HG03354 (cell line): ENCODE measurements around the gene FAM180B.
"Not testable (repeated sequence)": the region's sequence is repeated elsewhere in the genome, so short reads cannot be mapped to it uniquely, and the experiment has no call there.

Experiments used
- ATAC-seq: cut with Tn5 transposase; IDR thresholded peaks from one replicate; pipeline ENCODE4 v1.9.1; 2021; ENCODE audit warnings: mild to moderate bottlenecking; ENCODE audit not compliant: unreplicated experiment, poor library complexity, severe bottlenecking

FAM180B gene, protein sequence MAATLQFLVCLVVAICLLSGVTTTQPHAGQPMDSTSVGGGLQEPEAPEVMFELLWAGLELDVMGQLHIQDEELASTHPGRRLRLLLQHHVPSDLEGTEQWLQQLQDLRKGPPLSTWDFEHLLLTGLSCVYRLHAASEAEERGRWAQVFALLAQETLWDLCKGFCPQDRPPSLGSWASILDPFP

DNA sequence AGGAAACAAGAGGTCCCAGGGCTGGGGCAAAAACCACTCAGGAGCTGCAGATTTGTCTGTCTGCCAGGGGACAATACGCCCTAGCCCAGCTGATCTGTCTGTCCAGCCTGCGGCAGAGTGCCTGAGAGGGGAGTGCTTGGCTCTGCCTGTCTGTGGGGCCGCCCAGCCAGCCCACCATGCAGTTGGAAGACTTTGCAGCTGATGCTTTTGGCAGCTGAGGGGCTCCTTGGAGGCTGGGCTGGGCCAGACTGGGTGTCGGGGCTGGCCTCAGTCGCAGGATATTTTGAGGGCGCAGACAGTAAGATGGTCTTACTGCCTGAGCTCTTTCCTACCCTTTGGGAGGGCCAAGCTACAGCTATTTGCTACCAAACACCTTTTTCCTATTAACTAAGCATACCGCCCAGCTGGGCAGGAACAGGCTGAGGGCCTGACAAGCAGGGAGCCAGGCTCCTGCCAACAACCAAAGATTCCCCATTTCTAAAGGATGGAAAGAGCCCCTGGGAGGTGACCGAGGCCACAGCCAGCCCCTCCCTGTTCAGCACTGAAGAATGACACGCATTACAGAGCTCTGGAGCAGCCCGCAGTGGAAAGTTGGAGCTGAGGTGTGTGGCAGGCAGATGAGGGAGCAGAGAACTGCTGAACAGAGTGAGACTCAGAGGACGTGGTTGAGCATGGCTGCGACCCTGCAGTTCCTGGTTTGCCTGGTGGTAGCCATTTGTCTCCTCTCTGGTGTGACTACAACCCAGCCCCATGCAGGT is at the start of gene FAM180B:
TSS of gene FAM180B (plus strand) at position 581 of the 758 bp plus-strand sequence. CDS start at position 672, 91 bp downstream.
- no peak for ATAC-seq

DNA sequence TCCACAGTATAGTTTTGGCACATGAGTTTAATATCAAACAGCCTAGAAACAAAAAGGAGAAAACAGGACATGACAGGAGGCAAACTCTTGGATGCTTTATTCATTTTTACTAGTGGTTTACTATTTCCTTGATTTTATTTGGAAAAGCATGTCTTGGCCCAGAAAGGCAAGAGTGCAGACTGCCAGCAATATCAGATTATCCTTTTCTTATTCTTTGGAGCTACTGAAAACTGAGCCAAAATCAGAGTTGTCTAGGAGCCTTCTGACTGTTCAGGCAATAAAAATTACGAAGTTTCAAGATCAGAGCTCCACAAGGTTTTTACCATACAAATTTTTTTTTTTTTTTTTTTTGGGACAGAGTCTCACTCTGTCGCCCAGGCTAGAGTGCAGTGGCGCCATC is 49.6 kb upstream of the FAM180B start:
- ATAC-seq, result no peak

GRCh38 chr11:47538741-47539565 is 47.5 kb upstream of the FAM180B start:
- ATAC-seq, result no peak

DNA sequence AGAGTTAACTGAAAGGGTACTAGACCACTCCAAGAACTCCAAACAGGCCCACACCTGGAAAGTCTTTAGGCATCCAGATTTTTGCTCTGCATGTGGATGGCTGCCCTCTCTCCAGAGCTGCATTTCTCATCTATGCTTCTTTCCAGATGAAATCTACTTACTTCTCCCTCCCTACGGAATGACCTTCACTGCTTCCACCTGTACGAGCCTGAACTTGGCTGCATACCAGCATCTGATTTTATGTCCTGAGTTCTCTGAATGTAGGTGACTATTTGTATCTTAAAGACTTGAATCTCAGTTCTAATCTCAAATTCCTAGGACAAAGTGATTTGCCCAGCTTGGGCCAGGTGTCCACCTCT is 46.8 kb upstream of the FAM180B start:
- ATAC-seq, result no peak

DNA sequence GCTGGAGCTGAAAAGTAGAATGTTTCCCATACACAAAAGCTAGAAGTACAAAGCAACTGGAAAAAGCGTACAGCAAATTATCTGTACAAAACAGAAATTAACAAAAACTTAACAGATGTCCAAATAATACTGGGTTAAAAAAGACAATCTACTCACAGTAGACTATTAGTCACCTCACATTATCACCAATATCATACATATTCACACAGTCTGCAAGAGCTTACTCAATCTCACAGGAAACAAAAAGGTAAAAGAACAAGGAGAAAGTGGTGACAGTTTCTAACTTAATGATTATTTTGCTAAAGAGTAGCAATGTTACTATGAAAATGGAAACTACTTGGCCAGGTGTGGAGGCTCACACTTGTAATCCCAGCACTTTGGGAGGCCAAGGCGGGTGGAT is 45.4 kb upstream of the FAM180B start:
- no peak for ATAC-seq

GRCh38 chr11:47545298-47545697 is 41.2 kb upstream of the FAM180B start:
- no peak for ATAC-seq

DNA sequence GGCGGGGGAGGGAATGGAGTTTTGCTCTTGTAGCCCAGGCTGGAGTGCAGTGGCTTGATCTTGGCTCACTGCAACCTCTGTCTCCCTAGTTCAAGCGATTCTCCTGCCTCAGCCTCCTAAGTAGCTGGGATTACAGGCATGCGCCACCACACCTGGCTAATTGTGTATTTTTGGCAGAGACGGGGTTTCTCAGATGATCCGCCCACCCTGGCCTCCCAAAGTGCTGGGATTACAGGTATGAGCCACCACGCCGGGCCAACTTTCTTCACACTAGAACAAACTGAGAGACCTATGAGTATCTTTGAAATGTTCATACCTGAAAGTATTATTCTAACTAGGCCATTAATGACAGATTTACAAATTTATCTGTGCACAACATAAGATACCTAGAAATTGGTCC is 40.2 kb upstream of the FAM180B start:
- not testable (repeated sequence) for ATAC-seq

DNA sequence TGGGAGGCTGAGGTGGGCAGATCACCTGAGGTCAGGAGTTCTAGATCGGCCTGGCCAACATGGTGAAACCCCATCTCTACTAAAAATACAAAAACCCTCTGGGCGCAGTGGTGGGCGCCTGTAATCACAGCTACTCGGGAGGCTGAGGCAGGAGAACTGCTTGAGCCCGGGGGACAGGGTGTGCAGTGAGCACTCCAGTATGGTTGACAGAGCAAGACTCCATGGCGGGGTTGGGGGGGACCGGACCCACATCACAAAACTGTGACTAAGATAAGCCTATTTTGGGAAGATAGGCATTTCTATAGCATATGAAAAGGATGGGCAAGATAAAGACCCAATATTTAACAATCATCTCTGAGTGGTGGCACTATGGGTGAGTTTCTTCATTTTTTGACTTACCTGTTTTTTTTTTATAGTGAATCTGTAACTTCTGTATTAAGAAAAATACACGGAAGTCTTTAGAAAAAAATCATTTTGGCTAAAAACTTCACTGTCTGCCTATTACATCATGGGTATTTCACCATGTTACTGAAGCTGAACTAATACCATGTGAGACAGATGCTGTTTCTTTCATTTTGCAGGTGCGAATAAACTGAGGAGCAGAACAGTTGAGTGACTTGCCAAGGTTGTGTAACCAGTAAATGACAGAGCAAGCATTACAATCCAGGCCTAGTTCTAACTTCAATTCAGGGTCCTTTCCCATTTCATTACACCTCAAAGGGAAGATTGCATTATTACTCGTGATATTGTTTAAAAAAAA is 36.0 kb upstream of the FAM180B start:
- ATAC-seq, result no peak

- ATAC-seq, result no peak
Measured at GRCh38 chr11:47551086-47551485, 35.4 kb upstream of the FAM180B start.

- peak; percentile 1 for ATAC-seq
Measured at GRCh38 chr11:47552056-47552565, 34.4 kb upstream of the FAM180B start.

GRCh38 chr11:47552566-47553405 is 33.7 kb upstream of the FAM180B start, which contains the start of gene CELF1:
Gene CELF1, minus strand, starts transcription at chr11:47553132. Its CDS starts 53,609 bp downstream, at chr11:47499523.
- ATAC-seq, result peak; percentile 95

DNA sequence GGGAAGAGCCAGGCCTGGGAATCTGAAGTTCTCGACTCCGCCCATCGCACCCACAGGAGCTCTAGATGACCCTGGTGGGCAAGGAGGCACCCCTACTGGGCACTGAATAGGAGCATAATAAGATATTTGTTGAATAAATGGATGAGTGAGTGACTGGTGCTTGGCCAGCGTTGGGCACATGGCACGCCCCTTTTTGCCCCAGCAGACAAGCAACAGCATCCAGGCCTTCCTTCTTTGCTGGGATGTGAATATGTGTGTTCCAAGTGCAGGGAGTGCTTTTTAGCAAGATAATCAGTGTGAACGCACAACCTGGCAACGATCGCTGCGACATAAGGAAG is 33.1 kb upstream of the FAM180B start:
- ATAC-seq, result peak; percentile 31

DNA sequence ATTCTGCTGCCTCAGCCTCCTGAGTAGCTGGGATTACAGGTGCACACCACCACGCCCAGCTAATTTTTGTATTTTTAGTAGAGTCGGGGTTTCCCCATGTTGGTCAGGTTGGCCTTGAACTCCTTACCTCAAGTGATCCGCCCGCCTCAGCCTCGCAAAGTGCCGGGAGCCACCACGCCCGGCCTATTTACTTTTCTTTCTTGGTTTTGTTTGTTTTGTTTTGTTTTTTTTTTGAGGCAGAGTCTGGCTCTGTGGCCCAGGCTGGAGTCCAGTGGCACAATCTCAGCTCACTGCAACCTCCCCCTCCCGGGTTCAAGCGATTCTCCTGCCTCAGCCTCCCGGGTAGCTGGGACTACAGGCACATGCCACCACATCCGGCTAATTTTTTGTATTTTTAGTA is 29.5 kb upstream of the FAM180B start:
- ATAC-seq, result not testable (repeated sequence)

- no peak for ATAC-seq
Measured at GRCh38 chr11:47558695-47559094, 27.8 kb upstream of the FAM180B start.

DNA sequence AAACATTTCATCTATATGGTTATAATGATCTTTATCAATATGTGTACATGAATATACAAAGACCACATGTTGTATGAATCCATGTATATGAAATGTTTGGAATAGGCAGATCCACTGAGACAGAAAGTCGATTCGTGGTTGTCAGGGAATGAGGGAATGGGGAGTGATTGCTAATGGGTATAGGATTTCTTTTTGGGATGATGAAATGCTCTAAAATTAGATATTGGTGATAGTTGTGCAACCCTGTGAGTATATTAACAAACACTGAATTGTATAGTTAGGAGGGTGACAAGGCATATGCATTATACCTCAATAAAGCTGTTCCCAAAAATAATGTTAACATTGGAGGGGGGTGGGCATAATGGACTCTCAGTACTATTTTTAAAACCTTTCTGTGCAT is 26.1 kb upstream of the FAM180B start:
- ATAC-seq, result no peak

- not testable (repeated sequence) for ATAC-seq
Measured at GRCh38 chr11:47562393-47562792, 24.1 kb upstream of the FAM180B start.

DNA sequence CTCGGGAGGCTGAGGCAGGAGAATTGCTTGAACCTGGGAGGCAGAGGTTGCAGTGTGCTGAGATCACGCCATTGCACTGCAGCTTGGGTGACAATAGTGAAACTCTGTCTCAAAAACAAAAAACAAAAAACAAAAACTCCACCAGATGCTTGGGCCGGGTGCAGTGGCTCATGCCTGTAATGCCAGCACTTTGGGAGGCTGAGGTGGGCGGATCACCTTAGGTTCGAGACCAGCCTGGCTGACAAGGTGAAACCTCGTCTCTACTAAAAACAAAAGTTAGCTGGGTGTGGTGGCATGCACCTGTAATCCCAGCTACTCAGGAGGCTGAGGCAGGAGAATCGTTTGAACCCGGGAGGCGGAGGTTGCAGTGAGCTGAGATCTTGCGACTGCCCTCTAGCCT is 22.1 kb upstream of the FAM180B start:
- ATAC-seq, result not testable (repeated sequence)

- ATAC-seq, result peak; percentile 16
Measured at GRCh38 chr11:47564933-47565339, 21.5 kb upstream of the FAM180B start.
